Esophagus muscularis mucosa (tissue), 4 donors: Measurements from ENCODE around the gene MARCKS. TPM values are rescaled to one million over a fixed set of nuclear protein-coding genes. Genes with fewer than 3 reads are reported as not detected.
A peak's percentile ranks its signal among the peaks of the same experiment; 100 is the strongest.

ENCODE experiments used
- DNase-seq: peaks from one replicate; pipeline ENCODE4 v3.0.0-alpha.2; 2017; ENCODE audit errors: extremely low spot score
- H3K27ac ChIP-seq, 4 donors: fragments of 200-600 bp; sonication (generic); replicated peaks in 1 of 4; 1 replicate in 3 of 4; 2 replicates in 1 of 4; pipeline ENCODE4 v1.5.1; 2016 to 2019; ENCODE audit warnings: mild to moderate bottlenecking in 1 of 4
- H3K27me3 ChIP-seq, 4 donors: fragments of 200-600 bp; sonication (generic); one replicate each; pipeline versions ENCODE4 v1.5.1 to v1.6.0; 2016 to 2019
- H3K36me3 ChIP-seq, 4 donors: fragments of 200-600 bp; sonication (generic); one replicate each; pipeline ENCODE4 v1.5.1; 2016 to 2019
- H3K4me1 ChIP-seq, 4 donors: fragments of 200-600 bp; sonication (generic); one replicate each; pipeline ENCODE4 v1.5.1; 2016 to 2019
- H3K4me3 ChIP-seq, 4 donors: fragments of 200-600 bp; sonication (generic); 1 replicate in 2 of 4; 2 replicates in 2 of 4; pipeline ENCODE4 v1.5.1; 2016 to 2019; ENCODE audit warnings: mild to moderate bottlenecking in 4 of 4, moderate library complexity in 1 of 4
- H3K9me3 ChIP-seq, 4 donors: fragments of 200-600 bp; sonication (generic); 1 replicate in 3 of 4; 2 replicates in 1 of 4; pipeline ENCODE4 v1.5.1; 2016 to 2019
- CTCF ChIP-seq, 3 experiments: fragments of 200-600 bp in 2 of 3; fragments of 450-650 bp in 1 of 3; sonication (generic) in 2 of 3; IDR thresholded peaks; one replicate each; pipeline ENCODE4 v1.5.1; 2017 to 2019; ENCODE audit warnings: antibody characterized with exemption in 3 of 3, mild to moderate bottlenecking in 2 of 3, moderate library complexity in 1 of 3
- EP300 ChIP-seq: sonication (generic); formaldehyde crosslinking; IDR thresholded peaks from one replicate; pipeline ENCODE4 v1.6.1; 2017; ENCODE audit warnings: antibody characterized with exemption
- POLR2A ChIP-seq: fragments of 450-650 bp; IDR thresholded peaks from one replicate; pipeline ENCODE4 v1.6.1; 2017; ENCODE audit warnings: antibody characterized with exemption, moderate library complexity, mild to moderate bottlenecking, low read depth
- POLR2AphosphoS5 ChIP-seq, 2 donors: sonication (generic); formaldehyde crosslinking; IDR thresholded peaks; one replicate each; pipeline ENCODE4 v1.6.1; 2017; ENCODE audit warnings: antibody characterized with exemption in 2 of 2
- WGBS: methylation state at CpG from one replicate; pipeline ENCODE4 v1.1.5; 2018; 5-methylcytosine and 5-hydroxymethylcytosine counted together
- intact Hi-C: fragments of 100-400 bp; cut with DNase I; formaldehyde crosslinking; loops from one replicate; pipeline ENCODE4 v1.15.1; 2023
- total RNA-seq, 4 donors: library from RNA; depleted of rRNA; stranded (reverse); fragments of >200 nt; gene quantifications; one replicate each; pipeline versions ENCODE4 v1.1.0 to v1.2.1, GENCODE V29; 2016

Gene MARCKS
- total RNA-seq, 4 donors from 2014 or later, result 19.2 to 32.7 (median 31.2) TPM

- H3K9me3 ChIP-seq, result no peaks in the 10 kb centered on the region
- no peak for DNase-seq
- no peaks in the 10 kb centered on the region for H3K36me3 ChIP-seq
- TF ChIP-seq EP300 (no peak), POLR2A (no peak), POLR2AphosphoS5 (IDR thresholded peaks at IDR 0.05) (no peak)
- H3K27me3 ChIP-seq, result no peaks in the 10 kb centered on the region
- peaks cover 0 to 4% (median 0%) of the 10 kb centered on the region in 4 donors for H3K4me1 ChIP-seq
- H3K4me3 ChIP-seq, result no peak overlapping the region
- no peak overlapping the region for H3K27ac ChIP-seq
- WGBS, result 75% methylated on average over 2 of the region's 2 CpGs
- intact Hi-C loops, result no loop called here
These were observed 37.8 kb upstream of the MARCKS start for GRCh38 chr6:113819169-113819830.

- no peak overlapping the region for H3K4me3 ChIP-seq
- TF ChIP-seq CTCF (IDR thresholded peaks at IDR 0.05) (no peak), POLR2AphosphoS5 (IDR thresholded peaks at IDR 0.05) (no peak)
- DNase-seq, result no peak
- intact Hi-C loops, result no loop called here
- H3K4me1 ChIP-seq, result peaks cover 6 to 19% (median 11%) of the 10 kb centered on the region in 4 donors
- H3K9me3 ChIP-seq, result no peaks in the 10 kb centered on the region
- H3K27me3 ChIP-seq, result no peaks in the 10 kb centered on the region
- 95% methylated on average over 5 of the region's 5 CpGs for WGBS
- H3K27ac ChIP-seq, result no peak overlapping the region
- H3K36me3 ChIP-seq, result no peaks in the 10 kb centered on the region
These were observed 36.4 kb upstream of the MARCKS start for GRCh38 chr6:113820761-113821160.

- Histone ChIP-seq H3K36me3 (no peaks in the 10 kb centered on the region), H3K4me3 (no peak overlapping the region), H3K27me3 (no peaks in the 10 kb centered on the region), H3K9me3 (no peaks in the 10 kb centered on the region), H3K4me1 (peaks cover 9 to 24% (median 15%) of the 10 kb centered on the region in 4 donors), H3K27ac (no peak overlapping the region)
- TF ChIP-seq CTCF (IDR thresholded peaks at IDR 0.05) (no peak), POLR2AphosphoS5 (IDR thresholded peaks at IDR 0.05) (no peak), POLR2A (no peak), EP300 (no peak)
- intact Hi-C loops, result no loop called here
- DNase-seq, result no peak
- 93% methylated on average over 3 of the region's 3 CpGs for WGBS
These were observed 35.7 kb upstream of the MARCKS start for GRCh38 chr6:113821445-113821844.

GRCh38 chr6:113823916-113824315 is 33.2 kb upstream of the MARCKS start:
- intact Hi-C loops, result no loop called here
- WGBS, result 91% methylated on average over 3 of the region's 3 CpGs
- Histone ChIP-seq H3K9me3 (no peaks in the 10 kb centered on the region), H3K4me3 (peak overlapping the region in 1 of 4 donors; percentile 2), H3K27me3 (no peaks in the 10 kb centered on the region), H3K36me3 (no peaks in the 10 kb centered on the region), H3K4me1 (peaks cover 9 to 21% (median 15%) of the 10 kb centered on the region in 4 donors), H3K27ac (no peak overlapping the region)
- TF ChIP-seq CTCF (IDR thresholded peaks at IDR 0.05) (no peak), EP300 (no peak), POLR2AphosphoS5 (IDR thresholded peaks at IDR 0.05) (no peak), POLR2A (no peak)
- DNase-seq, result no peak

GRCh38 chr6:113824411-113824810 is 32.7 kb upstream of the MARCKS start:
- no peak for DNase-seq
- intact Hi-C loops, result no loop called here
- Histone ChIP-seq H3K36me3 (no peaks in the 10 kb centered on the region), H3K9me3 (no peaks in the 10 kb centered on the region), H3K4me3 (peak overlapping the region in 1 of 4 donors; percentile 2), H3K27ac (no peak overlapping the region), H3K4me1 (peaks cover 9 to 21% (median 15%) of the 10 kb centered on the region in 4 donors), H3K27me3 (no peaks in the 10 kb centered on the region)
- no peak for TF ChIP-seq POLR2AphosphoS5 (IDR thresholded peaks at IDR 0.05)
- TF ChIP-seq CTCF (IDR thresholded peaks at IDR 0.05), result no peak
- no peak for TF ChIP-seq EP300
- TF ChIP-seq POLR2A, result no peak
- 63% methylated on average over 2 of the region's 2 CpGs for WGBS
